CD8-positive, alpha-beta memory T cell (primary cell): ENCODE measurements around the gene SAFB. TPM values are rescaled to one million over a fixed set of nuclear protein-coding genes. Genes with fewer than 3 reads are reported as not detected.
A peak's percentile ranks its signal among the peaks of the same experiment; 100 is the strongest.

Experiments
- CTCF ChIA-PET: fragments of 350-600 bp; sonication (Branson Sonifier 250); formaldehyde crosslinking; loops from one replicate; lab custom pipeline; 2021; ENCODE audit warnings: antibody characterized with exemption; lab: Charles Lee
- POLR2A ChIA-PET: fragments of 350-600 bp; sonication (Branson Sonifier 250); formaldehyde crosslinking; loops from one replicate; lab custom pipeline; 2021; ENCODE audit warnings: antibody characterized with exemption; lab: Charles Lee
- DNase-seq, 5 donors: peaks; one replicate each; pipeline versions ENCODE4 v3.0.0 to v3.0.0-alpha.2; 2020 to 2022; ENCODE audit warnings: mixed read lengths in 1 of 5
- H3K27ac ChIP-seq: one replicate; pipeline ENCODE4 v1.7.0; 2013; ENCODE audit warnings: low read depth, mild to moderate bottlenecking, low read length, moderate library complexity
- H3K27me3 ChIP-seq: 2 replicates; pipeline ENCODE4 v1.7.0; 2013; ENCODE audit warnings: low read length, mild to moderate bottlenecking; ENCODE audit not compliant: insufficient read depth, poor library complexity, severe bottlenecking
- H3K36me3 ChIP-seq: 2 replicates; pipeline ENCODE4 v1.7.0; 2013; ENCODE audit warnings: mild to moderate bottlenecking, low read length, moderate library complexity; ENCODE audit not compliant: insufficient read depth
- H3K4me1 ChIP-seq: 2 replicates; pipeline ENCODE4 v1.7.0; 2013; ENCODE audit warnings: mild to moderate bottlenecking, low read length, moderate library complexity; ENCODE audit not compliant: insufficient read depth
- H3K4me3 ChIP-seq: 2 replicates; pipeline ENCODE4 v1.7.0; 2013; ENCODE audit warnings: mild to moderate bottlenecking, low read length
- H3K9me3 ChIP-seq: 2 replicates; pipeline ENCODE4 v1.7.0; 2013; ENCODE audit warnings: mild to moderate bottlenecking, low read length
- H3K27ac Mint-ChIP-seq, 8 donors: one replicate each; pipeline ENCODE4 v1.8.0; 2020 to 2021; ENCODE audit warnings: mixed read lengths in 8 of 8, mild to moderate bottlenecking in 6 of 8, inconsistent platforms in 3 of 8, moderate library complexity in 3 of 8
- H3K27me3 Mint-ChIP-seq, 2 donors: one replicate each; pipeline ENCODE4 v1.8.0; 2020 to 2021; ENCODE audit warnings: mixed read lengths in 2 of 2, mild to moderate bottlenecking in 1 of 2, moderate library complexity in 1 of 2
- H3K36me3 Mint-ChIP-seq, 3 donors: one replicate each; pipeline ENCODE4 v1.8.0; 2020 to 2021; ENCODE audit warnings: mixed read lengths in 3 of 3, inconsistent platforms in 1 of 3, mild to moderate bottlenecking in 1 of 3
- H3K4me1 Mint-ChIP-seq, 3 donors: one replicate each; pipeline ENCODE4 v1.8.0; 2020 to 2021; ENCODE audit warnings: mixed read lengths in 3 of 3, inconsistent platforms in 1 of 3, mild to moderate bottlenecking in 1 of 3
- H3K4me3 Mint-ChIP-seq, 7 donors: one replicate each; pipeline ENCODE4 v1.8.0; 2020 to 2021; ENCODE audit warnings: mixed read lengths in 7 of 7, mild to moderate bottlenecking in 6 of 7, moderate library complexity in 4 of 7, inconsistent platforms in 2 of 7
- H3K9me3 Mint-ChIP-seq, 5 donors: one replicate each; pipeline ENCODE4 v1.8.0; 2020 to 2022; ENCODE audit warnings: mixed read lengths in 5 of 5, mild to moderate bottlenecking in 3 of 5, moderate library complexity in 2 of 5, inconsistent platforms in 1 of 5
- polyA plus RNA-seq: library from polyadenylated mRNA; unstranded; fragments of 300-500 nt; fragmentation: Illumina TruSeq; gene quantifications from one replicate; pipeline ENCODE4 v1.2.3, GENCODE V29; 2021
- total RNA-seq, 2 experiments: library from RNA; stranded (reverse); gene quantifications; one replicate each; pipeline ENCODE4 v1.2.3, GENCODE V29; 2021

The SAFB gene
- total and polyA plus RNA-seq, 3 experiments from 2014 or later, result 103 to 132 (median 124) TPM

DNA sequence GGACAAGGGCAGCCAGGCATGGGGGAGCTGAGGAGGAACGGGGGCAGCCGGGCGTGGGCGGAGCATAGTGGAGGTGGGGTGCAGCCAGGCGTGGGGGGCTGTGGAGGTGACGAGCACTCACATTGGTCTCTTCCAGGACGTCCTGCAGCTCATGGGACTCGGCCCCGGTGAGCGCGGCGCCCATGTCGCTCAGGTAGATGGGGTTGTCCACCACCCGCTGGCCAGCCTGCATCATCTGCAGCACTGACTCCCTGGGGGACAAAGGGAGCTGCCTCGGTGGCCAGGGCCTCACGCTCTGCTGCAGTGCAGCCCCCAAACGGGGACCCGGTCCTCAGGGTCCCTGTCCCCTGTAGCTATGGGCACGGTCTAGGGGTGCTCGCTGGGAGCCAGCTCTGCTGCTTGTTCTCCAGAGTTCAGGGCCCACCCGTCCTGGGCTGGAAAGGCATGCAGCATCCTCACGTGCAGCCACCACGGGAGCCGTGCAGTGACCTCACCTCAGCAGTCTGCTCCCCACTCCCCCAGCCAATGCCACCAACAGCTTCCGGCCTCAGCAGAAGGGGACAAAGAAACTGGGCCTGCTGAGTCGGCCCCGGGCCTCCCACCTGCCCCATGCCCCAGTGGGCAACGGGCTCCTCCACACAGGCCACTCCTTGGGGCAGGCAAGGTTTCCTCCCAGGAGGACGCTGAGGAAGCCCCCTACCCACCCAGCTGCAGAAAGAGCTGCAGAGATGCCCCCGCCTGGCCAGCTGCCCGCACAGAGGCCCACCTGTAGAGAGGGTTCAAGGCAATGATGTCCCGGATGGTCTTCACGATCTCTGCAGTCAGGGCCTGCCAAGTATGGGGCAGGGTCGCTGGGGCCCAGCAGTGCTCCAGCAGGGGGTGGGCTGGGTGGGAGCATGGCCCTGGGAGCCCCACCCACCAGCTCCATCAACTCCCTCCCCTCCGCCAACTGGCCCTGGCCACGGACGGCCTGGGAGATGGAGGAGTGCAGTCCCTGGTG is 85.0 kb downstream of the SAFB start:
- Histone ChIP-seq H3K4me1 (no peaks in the 10 kb centered on the region), H3K27me3 (no peaks in the 10 kb centered on the region), H3K36me3 (peaks cover 25% of the 10 kb centered on the region), H3K9me3 (no peaks in the 10 kb centered on the region), H3K4me3 (no peak overlapping the region), H3K27ac (no peak overlapping the region)
- DNase-seq, result no peak
- ChIA-PET POLR2A (no interaction called here), CTCF (interaction anchor here (1.5 to 4.2 kb wide), 3 partner anchors 11 to 21 kb away, joined by 3 to 18 read pairs (median 4); partner anchors contain the start of gene RPL36)
- H3K9me3 Mint-ChIP-seq, result no peaks in the 10 kb centered on the region
- no peak overlapping the region for H3K4me3 Mint-ChIP-seq
- no peaks in the 10 kb centered on the region for H3K4me1 Mint-ChIP-seq
- peaks cover 0 to 75% (median 0%) of the 10 kb centered on the region in 3 donors for H3K36me3 Mint-ChIP-seq
- H3K27ac Mint-ChIP-seq, result no peak overlapping the region
- H3K27me3 Mint-ChIP-seq, result no peaks in the 10 kb centered on the region

- no peaks in the 10 kb centered on the region for H3K27me3 Mint-ChIP-seq
- H3K27ac ChIP-seq, result no peak overlapping the region
- H3K9me3 ChIP-seq, result no peaks in the 10 kb centered on the region
- ChIA-PET CTCF (no interaction called here), POLR2A (no interaction called here)
- no peak overlapping the region for H3K27ac Mint-ChIP-seq
- peaks cover 0 to 69% (median 4%) of the 10 kb centered on the region in 3 donors for H3K36me3 Mint-ChIP-seq
- no peaks in the 10 kb centered on the region for H3K27me3 ChIP-seq
- no peak overlapping the region for H3K4me3 Mint-ChIP-seq
- peaks cover 0 to 5% (median 4%) of the 10 kb centered on the region in 3 donors for H3K4me1 Mint-ChIP-seq
- H3K4me3 ChIP-seq, result no peak overlapping the region
- peaks cover 25% of the 10 kb centered on the region for H3K36me3 ChIP-seq
- no peaks in the 10 kb centered on the region for H3K9me3 Mint-ChIP-seq
- DNase-seq, result no peak
- no peaks in the 10 kb centered on the region for H3K4me1 ChIP-seq
Measured at GRCh38 chr19:5711025-5711424, 88.1 kb downstream of the SAFB start.

GRCh38 chr19:5711713-5712161 is 88.9 kb downstream of the SAFB start:
- ChIA-PET POLR2A (no interaction called here), CTCF (interaction anchor here (1.0 kb wide), 1 partner anchor 22 kb away, joined by 4 read pairs; the partner anchor contains the start of gene RPL36)
- Mint-ChIP-seq H3K9me3 (no peaks in the 10 kb centered on the region), H3K4me3 (no peak overlapping the region), H3K4me1 (peaks cover 4 to 5% (median 4%) of the 10 kb centered on the region in 3 donors), H3K27ac (no peak overlapping the region), H3K36me3 (peaks cover 0 to 62% (median 4%) of the 10 kb centered on the region in 3 donors), H3K27me3 (no peaks in the 10 kb centered on the region)
- H3K36me3 ChIP-seq, result peaks cover 25% of the 10 kb centered on the region
- no peaks in the 10 kb centered on the region for H3K27me3 ChIP-seq
- no peak overlapping the region for H3K27ac ChIP-seq
- no peaks in the 10 kb centered on the region for H3K9me3 ChIP-seq
- no peaks in the 10 kb centered on the region for H3K4me1 ChIP-seq
- DNase-seq, result no peak
- H3K4me3 ChIP-seq, result no peak overlapping the region

GRCh38 chr19:5713228-5713627 is 90.3 kb downstream of the SAFB start:
- Histone ChIP-seq H3K27me3 (no peaks in the 10 kb centered on the region), H3K4me3 (no peak overlapping the region), H3K27ac (no peak overlapping the region), H3K4me1 (peaks cover 10% of the 10 kb centered on the region), H3K9me3 (no peaks in the 10 kb centered on the region), H3K36me3 (peaks cover 28% of the 10 kb centered on the region)
- ChIA-PET POLR2A (interaction anchor here (0.6 to 0.9 kb wide), 2 partner anchors 23 to 35 kb away, joined by 3 read pairs; partner anchors contain the start of gene RPL36), CTCF (interaction anchor here (2.0 kb wide), 1 partner anchor 25 kb away, joined by 19 read pairs; the partner anchor contains the start of gene RPL36)
- H3K27ac Mint-ChIP-seq, result no peak overlapping the region
- H3K4me3 Mint-ChIP-seq, result no peak overlapping the region
- H3K9me3 Mint-ChIP-seq, result no peaks in the 10 kb centered on the region
- H3K27me3 Mint-ChIP-seq, result no peaks in the 10 kb centered on the region
- peaks cover 0 to 54% (median 4%) of the 10 kb centered on the region in 3 donors for H3K36me3 Mint-ChIP-seq
- no peak for DNase-seq
- H3K4me1 Mint-ChIP-seq, result peaks cover 10 to 15% (median 14%) of the 10 kb centered on the region in 3 donors

DNA sequence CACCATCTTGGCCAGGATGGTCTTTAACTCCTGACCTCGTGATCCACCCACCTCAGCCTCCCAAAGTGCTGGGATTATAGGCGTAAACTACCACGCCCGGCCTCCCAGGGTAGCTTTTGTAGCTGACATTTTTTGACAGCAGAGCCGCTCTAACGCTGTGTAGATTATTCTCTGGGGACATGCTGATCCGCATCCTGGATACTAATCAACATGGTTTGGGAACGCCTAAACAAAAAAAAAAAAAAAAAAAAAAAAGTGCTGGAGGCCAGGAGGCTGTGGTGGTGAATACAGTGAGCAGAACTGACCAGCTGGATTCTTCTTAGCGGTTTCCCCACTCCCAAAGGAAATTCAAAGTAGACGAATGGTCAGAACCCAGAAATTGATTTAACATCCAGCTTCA is 91.9 kb downstream of the SAFB start:
- no peaks in the 10 kb centered on the region for H3K27me3 ChIP-seq
- ChIA-PET POLR2A (interaction anchor here (0.5 to 1.0 kb wide), 2 partner anchors 8 to 24 kb away, joined by 3 to 5 read pairs; no protein-coding TSS in a partner anchor), CTCF (interaction anchor here (0.6 to 2.0 kb wide), 3 partner anchors 26 to 700 kb away, joined by 3 to 19 read pairs (median 3); partner anchors contain the start of gene RPL36)
- Mint-ChIP-seq H3K27ac (no peak overlapping the region), H3K36me3 (peaks cover 0 to 48% (median 4%) of the 10 kb centered on the region in 3 donors), H3K9me3 (no peaks in the 10 kb centered on the region), H3K4me3 (no peak overlapping the region), H3K4me1 (peaks cover 23 to 28% (median 26%) of the 10 kb centered on the region in 3 donors), H3K27me3 (no peaks in the 10 kb centered on the region)
- peaks cover 22% of the 10 kb centered on the region for H3K4me1 ChIP-seq
- no peak for DNase-seq
- no peak overlapping the region for H3K27ac ChIP-seq
- no peaks in the 10 kb centered on the region for H3K9me3 ChIP-seq
- H3K4me3 ChIP-seq, result no peak overlapping the region
- H3K36me3 ChIP-seq, result peaks cover 28% of the 10 kb centered on the region

DNA sequence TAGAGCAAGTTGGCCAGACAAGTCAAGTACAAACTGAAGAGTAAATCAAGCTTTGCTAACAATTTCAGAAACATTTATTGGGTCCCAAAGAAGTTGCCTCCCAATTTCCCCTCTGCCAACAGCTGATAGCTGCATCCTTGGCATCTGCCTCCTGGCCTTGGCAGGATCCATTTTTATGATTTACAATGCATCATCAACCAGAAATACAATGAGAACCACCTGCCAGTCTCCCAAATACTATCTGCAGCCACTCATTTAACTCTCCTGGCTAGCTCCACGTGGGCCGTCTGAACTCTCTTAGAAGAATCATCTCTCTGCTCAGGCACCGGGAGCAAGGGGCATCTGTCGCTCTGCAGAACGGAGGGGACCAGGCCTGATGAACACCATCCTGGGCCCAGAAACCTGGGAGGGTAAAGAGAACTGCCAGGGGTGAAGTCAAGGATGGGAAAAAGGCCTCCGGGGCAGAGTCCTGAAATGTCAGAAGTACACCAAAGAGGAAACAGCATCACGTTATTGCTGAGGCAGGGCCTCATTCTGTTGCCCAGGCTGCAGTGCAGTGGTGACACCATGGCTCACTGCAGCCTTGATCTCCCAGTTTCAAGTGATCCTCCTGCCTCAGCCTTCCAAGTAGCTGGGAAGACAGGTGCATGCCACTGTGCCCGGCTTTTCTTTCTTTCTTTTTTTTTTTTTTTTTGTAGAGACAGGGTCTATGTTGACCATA is 94.5 kb downstream of the SAFB start:
- peaks cover 16% of the 10 kb centered on the region for H3K36me3 ChIP-seq
- H3K4me3 Mint-ChIP-seq, result peak overlapping the region in 6 of 7 donors; percentile 21 to 96 (median 77)
- H3K27ac Mint-ChIP-seq, result peak overlapping the region in 7 of 8 donors; percentile 26 to 98 (median 78)
- peaks cover 0 to 31% (median 4%) of the 10 kb centered on the region in 3 donors for H3K36me3 Mint-ChIP-seq
- H3K9me3 ChIP-seq, result no peaks in the 10 kb centered on the region
- no peak for DNase-seq
- H3K4me1 Mint-ChIP-seq, result peaks cover 23 to 32% (median 28%) of the 10 kb centered on the region in 3 donors
- H3K9me3 Mint-ChIP-seq, result no peaks in the 10 kb centered on the region
- peak overlapping the region; percentile 91 for H3K27ac ChIP-seq
- H3K27me3 Mint-ChIP-seq, result no peaks in the 10 kb centered on the region
- no peak overlapping the region for H3K4me3 ChIP-seq
- ChIA-PET CTCF (interaction anchor here (4.5 kb wide), 1 partner anchor 27 kb away, joined by 47 read pairs; the partner anchor contains the start of gene RPL36), POLR2A (interaction anchor here (0.5 to 1.0 kb wide), 2 partner anchors 26 to 414 kb away, joined by 3 read pairs; no protein-coding TSS in a partner anchor)
- H3K27me3 ChIP-seq, result no peaks in the 10 kb centered on the region
- peaks cover 22% of the 10 kb centered on the region for H3K4me1 ChIP-seq
